H1 (cell line): Measurements from ENCODE around the gene DYRK1A. TPM values are rescaled to one million over a fixed set of nuclear protein-coding genes. Genes with fewer than 3 reads are reported as not detected.

ENCODE experiments used
- CTCF ChIA-PET: fragments of 300-600 bp; sonication (Branson Sonifier 250); formaldehyde crosslinking; loops from one replicate; lab custom pipeline; 2021; ENCODE audit not compliant: partially characterized antibody; lab: Charles Lee
- POLR2A ChIA-PET: fragments of 300-600 bp; sonication (Branson Sonifier 250); formaldehyde crosslinking; loops from one replicate; lab custom pipeline; 2021; ENCODE audit warnings: inconsistent platforms; ENCODE audit not compliant: partially characterized antibody; lab: Charles Lee
- DNase-seq, 2 experiments: peaks; one replicate each; pipeline versions ENCODE4 v3.0.0 to v3.0.0-alpha.2; 2010 to 2022; ENCODE audit warnings: low spot score in 2 of 2, low read depth in 1 of 2, mixed read lengths in 1 of 2
- FAIRE-seq: peaks from 2 replicates; lab custom pipeline; 2011; peaks lifted over from hg19 to GRCh38; lab: Jason Lieb, UNC
- H2AFZ ChIP-seq: 2 replicates; pipeline ENCODE4 v1.8.1; 2012; ENCODE audit warnings: low read length, inconsistent platforms
- H2AK5ac ChIP-seq: 2 replicates; pipeline ENCODE4 v1.6.1; 2013; ENCODE audit warnings: low read depth, low read length
- H2BK120ac ChIP-seq: replicated peaks from 2 replicates; pipeline ENCODE3; 2013; ENCODE audit warnings: low read depth, low read length, inconsistent platforms
- H2BK12ac ChIP-seq: 2 replicates; pipeline ENCODE4 v1.6.1; 2013; ENCODE audit warnings: low read depth, low read length
- H2BK15ac ChIP-seq: 2 replicates; pipeline ENCODE4 v1.6.1; 2013; ENCODE audit warnings: low read length
- H2BK20ac ChIP-seq: 2 replicates; pipeline ENCODE4 v1.6.1; 2013; ENCODE audit warnings: low read length
- H2BK5ac ChIP-seq: 2 replicates; pipeline ENCODE4 v1.6.1; 2013; ENCODE audit warnings: low read depth, low read length
- H3K14ac ChIP-seq: 2 replicates; pipeline ENCODE4 v1.6.1; 2013; ENCODE audit warnings: inconsistent platforms; ENCODE audit not compliant: insufficient read length
- H3K18ac ChIP-seq: 2 replicates; pipeline ENCODE4 v1.6.1; 2013; ENCODE audit warnings: low read length; ENCODE audit errors: extremely low read depth
- H3K23ac ChIP-seq: 2 replicates; pipeline ENCODE4 v1.6.1; 2013; ENCODE audit warnings: inconsistent platforms; ENCODE audit not compliant: insufficient read length
- H3K23me2 ChIP-seq: 2 replicates; pipeline ENCODE4 v1.6.1; 2013; ENCODE audit warnings: low read depth, low read length
- H3K27ac ChIP-seq: 2 replicates; pipeline ENCODE4 v1.6.1; 2011; ENCODE audit warnings: low read depth, low read length, inconsistent platforms
- H3K27me3 ChIP-seq, 4 experiments: replicated peaks in 1 of 4; 1 replicate in 1 of 4; 2 replicates in 3 of 4; pipeline versions ENCODE4 v1.6.1 to v1.8.1; 2011 to 2013; ENCODE audit warnings: low read length in 3 of 4, mild to moderate bottlenecking in 3 of 4, inconsistent platforms in 2 of 4, mixed read lengths in 2 of 4, moderate library complexity in 1 of 4; ENCODE audit not compliant: control insufficient read depth in 3 of 4, insufficient read depth in 3 of 4; ENCODE audit errors: extremely low read depth in 1 of 4
- H3K36me3 ChIP-seq, 4 experiments: 2 replicates each; pipeline versions ENCODE4 v1.6.1 to v1.8.1; 2011 to 2013; ENCODE audit warnings: mild to moderate bottlenecking in 4 of 4, low read length in 3 of 4, moderate library complexity in 2 of 4, control low read depth in 1 of 4, inconsistent platforms in 1 of 4; ENCODE audit not compliant: insufficient read depth in 4 of 4, control insufficient read depth in 2 of 4
- H3K4ac ChIP-seq: replicated peaks from 2 replicates; pipeline ENCODE3; 2013; ENCODE audit warnings: low read length, low read depth, mixed read lengths, inconsistent platforms; ENCODE audit not compliant: insufficient read length
- H3K4me1 ChIP-seq, 4 experiments: replicated peaks in 1 of 4; 1 replicate in 1 of 4; 2 replicates in 3 of 4; pipeline versions ENCODE4 v1.6.1 to v1.8.1; 2011 to 2013; ENCODE audit warnings: low read length in 3 of 4, inconsistent platforms in 2 of 4, mixed read lengths in 1 of 4; ENCODE audit not compliant: insufficient read depth in 4 of 4, control insufficient read depth in 3 of 4
- H3K4me2 ChIP-seq, 2 experiments: 2 replicates each; pipeline versions ENCODE4 v1.6.1 to v1.8.1; 2011 to 2013; ENCODE audit warnings: low read depth in 2 of 2, low read length in 2 of 2, control low read depth in 1 of 2, inconsistent platforms in 1 of 2, mild to moderate bottlenecking in 1 of 2; ENCODE audit not compliant: insufficient read depth in 1 of 2
- H3K4me3 ChIP-seq, 4 experiments: fragments of 200-600, 300-600 bp in 1 of 4; sonication (generic), shearing (Covaris generic), sonication (Bioruptor Twin) in 1 of 4; 2 replicates each; pipeline versions ENCODE4 v1.5.1 to v1.8.1; 2011 to 2016; ENCODE audit warnings: low read length in 4 of 4, low read depth in 3 of 4, control low read depth in 2 of 4, inconsistent platforms in 2 of 4, mild to moderate bottlenecking in 2 of 4, mixed read lengths in 1 of 4, moderate library complexity in 1 of 4; ENCODE audit not compliant: insufficient read depth in 2 of 4; ENCODE audit errors: extremely low read depth in 1 of 4
- H3K56ac ChIP-seq: replicated peaks from 2 replicates; pipeline ENCODE3; 2013; ENCODE audit warnings: low read depth, mild to moderate bottlenecking, mixed read lengths, low read length, inconsistent platforms; ENCODE audit not compliant: insufficient read length
- H3K79me1 ChIP-seq: 2 replicates; pipeline ENCODE4 v1.6.1; 2013; ENCODE audit warnings: low read depth, low read length, control low read depth
- H3K79me2 ChIP-seq, 2 experiments: 2 replicates each; pipeline versions ENCODE4 v1.6.1 to v1.8.1; 2012 to 2013; ENCODE audit warnings: low read length in 2 of 2, mild to moderate bottlenecking in 2 of 2, inconsistent platforms in 1 of 2; ENCODE audit not compliant: insufficient read depth in 2 of 2, control insufficient read depth in 1 of 2
- H3K9ac ChIP-seq, 4 experiments: replicated peaks in 1 of 4; 1 replicate in 1 of 4; 2 replicates in 3 of 4; pipeline versions ENCODE4 v1.6.1 to v1.8.1; 2011 to 2013; ENCODE audit warnings: low read depth in 3 of 4, low read length in 3 of 4, control low read depth in 2 of 4, mild to moderate bottlenecking in 2 of 4, moderate library complexity in 2 of 4, inconsistent platforms in 1 of 4; ENCODE audit errors: extremely low read depth in 1 of 4
- H3K9me3 ChIP-seq, 2 experiments: 2 replicates each; pipeline versions ENCODE4 v1.6.1 to v1.8.1; 2012 to 2013; ENCODE audit warnings: mild to moderate bottlenecking in 2 of 2, moderate library complexity in 2 of 2, control low read depth in 1 of 2, inconsistent platforms in 1 of 2, low read depth in 1 of 2, low read length in 1 of 2, mixed read lengths in 1 of 2; ENCODE audit not compliant: insufficient read depth in 2 of 2
- H4K20me1 ChIP-seq, 2 experiments: replicated peaks in 1 of 2; 2 replicates each; pipeline versions ENCODE3 to v1.8.1; 2011 to 2013; ENCODE audit warnings: inconsistent platforms in 2 of 2, low read length in 2 of 2, mild to moderate bottlenecking in 1 of 2; ENCODE audit not compliant: insufficient read depth in 2 of 2, control insufficient read depth in 1 of 2
- H4K5ac ChIP-seq: 2 replicates; pipeline ENCODE4 v1.6.1; 2013; ENCODE audit warnings: low read length, low read depth, mixed read lengths, inconsistent platforms; ENCODE audit not compliant: insufficient read length
- H4K8ac ChIP-seq: 2 replicates; pipeline ENCODE4 v1.8.0; 2013; ENCODE audit warnings: mild to moderate bottlenecking, moderate library complexity, low read length, inconsistent platforms; ENCODE audit not compliant: insufficient read depth; ENCODE audit errors: extremely low read depth
- H4K91ac ChIP-seq: replicated peaks from 2 replicates; pipeline ENCODE3; 2013; ENCODE audit warnings: low read length, mixed read lengths, inconsistent platforms; ENCODE audit not compliant: insufficient read length
- ATF3 ChIP-seq: IDR thresholded peaks from 2 replicates; pipeline ENCODE4 v1.6.1; 2011; ENCODE audit warnings: low read depth, mild to moderate bottlenecking, low read length; ENCODE audit not compliant: insufficient read depth
- BRCA1 ChIP-seq: IDR thresholded peaks from 2 replicates; pipeline ENCODE4 v1.6.1; 2012; ENCODE audit warnings: low read depth, low read length, improper control_type of control experiment
- CEBPB ChIP-seq: IDR thresholded peaks from 2 replicates; pipeline ENCODE4 v1.6.1; 2012; ENCODE audit warnings: low read depth, low read length
- CREB1 ChIP-seq: IDR thresholded peaks from 2 replicates; pipeline ENCODE4 v1.6.1; 2012; ENCODE audit warnings: inconsistent platforms
- EGR1 ChIP-seq: IDR thresholded peaks from 2 replicates; pipeline ENCODE4 v1.6.1; 2011; ENCODE audit warnings: low read depth, low read length, borderline replicate concordance
- JUN ChIP-seq: IDR thresholded peaks from 2 replicates; pipeline ENCODE4 v1.6.1; 2011; ENCODE audit warnings: low read depth, mild to moderate bottlenecking, improper control_type of control experiment, low read length
- MAFK ChIP-seq: IDR thresholded peaks from 2 replicates; pipeline ENCODE4 v1.6.1; 2012; ENCODE audit warnings: low read depth, mild to moderate bottlenecking, improper control_type of control experiment, low read length
- SP2 ChIP-seq: IDR thresholded peaks from 2 replicates; pipeline ENCODE4 v1.6.1; 2012; ENCODE audit warnings: mild to moderate bottlenecking, low read length, inconsistent platforms
- whole genome bisulfite sequencing, 2 experiments: shearing (Covaris generic) in 1 of 2; methylation state at CpG; one replicate each; pipeline versions ENCODE4 v1.1.6 to v1.1.7; 2013 to 2015; ENCODE audit warnings: low lambda C conversion rate in 2 of 2, mixed read lengths in 2 of 2, inconsistent platforms in 1 of 2, low coverage in 1 of 2, missing lambda C conversion rate in 1 of 2; ENCODE audit not compliant: insufficient replicate concordance in 2 of 2, insufficient coverage in 1 of 2, insufficient read length in 1 of 2; ENCODE audit errors: extremely low coverage in 1 of 2, missing lambda C conversion rate in 1 of 2; 5-methylcytosine and 5-hydroxymethylcytosine counted together
- polyA plus RNA-seq, 7 experiments: library from polyadenylated mRNA; depleted of rRNA in 3 of 7; stranded (reverse) in 5 of 7; unstranded in 2 of 7; fragments of >200 nt in 5 of 7; fragments of 200-250 nt in 2 of 7; gene quantifications; 1 replicate in 5 of 7; 2 replicates in 1 of 7; 4 replicates in 1 of 7; pipeline versions ENCODE4 v1.2.1 to v1.2.3, GENCODE V29; 2011 to 2013; ENCODE audit warnings: missing spikeins in 2 of 7, mixed read lengths in 2 of 7
- total RNA-seq: library from RNA; stranded (reverse); fragmentation: NEBNext Ultra II Directional; extraction: Animal tissue kit (Norgen Biotek cat#: 25700); gene quantifications from 2 replicates; pipeline ENCODE4 v1.2.1, GENCODE V29; 2021

The DYRK1A gene
- total and polyA plus RNA-seq, 2 of the 8 experiments (the other 6 are each of a cell fraction or from before 2014, with no cell fraction given) = 61.1 to 62.2 TPM

GRCh38 chr21:37447288-37447936 lies 80.8 kb downstream of the DYRK1A start:
- FAIRE-seq (no peak), DNase-seq (no peak)
- H3K56ac ChIP-seq = no peak overlapping the region
- H3K79me1 ChIP-seq = peaks cover 6% of the 10 kb centered on the region; the same call in 1 of the 2 replicates
- no peaks in the 10 kb centered on the region for H3K9me3 ChIP-seq
- H3K79me2 ChIP-seq = peaks cover 27 to 99% of the 10 kb centered on the region in 2 experiments
- no peak overlapping the region for H2BK120ac ChIP-seq
- H4K20me1 ChIP-seq = peaks cover 35 to 40% of the 10 kb centered on the region in 2 experiments
- no peak overlapping the region for H2BK20ac ChIP-seq
- CTCF ChIA-PET = interaction anchor here (0.9 to 1.3 kb wide), 3 partner anchors 13 to 196 kb away, joined by 3 to 4 read pairs (median 3); no protein-coding TSS in a partner anchor
- H4K5ac ChIP-seq = no peak overlapping the region
- no peak overlapping the region for H3K23ac ChIP-seq
- no peak overlapping the region for H4K8ac ChIP-seq
- H3K36me3 ChIP-seq = peaks cover 0 to 4% (median 0%) of the 10 kb centered on the region in 4 experiments; a peak in 2 of 8 replicates
- POLR2A ChIA-PET = interaction anchor here (1.9 to 3.6 kb wide), 3 partner anchors 11 to 79 kb away, joined by 4 to 12 read pairs (median 9); no protein-coding TSS in a partner anchor
- H3K27ac ChIP-seq = no peak overlapping the region; the same call in 1 of the 2 replicates
- H3K4me2 ChIP-seq = peak overlapping the region in 1 of 2 experiments; percentile 46; a peak in 1 of 4 replicates
- H3K9ac ChIP-seq = no peak overlapping the region
- no peak overlapping the region for H2BK15ac ChIP-seq
- H2AFZ ChIP-seq = no peak overlapping the region
- no peak overlapping the region for H2BK12ac ChIP-seq
- no peak overlapping the region for H3K18ac ChIP-seq
- H3K4ac ChIP-seq = no peak overlapping the region
- H2BK5ac ChIP-seq = no peak overlapping the region
- H3K14ac ChIP-seq = no peak overlapping the region
- no peak overlapping the region for H3K4me3 ChIP-seq
- H3K4me1 ChIP-seq = peaks cover 2 to 23% (median 10%) of the 10 kb centered on the region in 4 experiments; a peak in 6 of 7 replicates
- H3K27me3 ChIP-seq = no peaks in the 10 kb centered on the region
- no peak overlapping the region for H4K91ac ChIP-seq
- no peak overlapping the region for H2AK5ac ChIP-seq
- H3K23me2 ChIP-seq = no peaks in the 10 kb centered on the region
- 88% methylated on average over 7 of the region's 7 CpGs; no CpG with 5 or more reads in 1 of the 2 experiments for WGBS, 2 experiments
- TF ChIP-seq SP2 = no peak
- no peak for TF ChIP-seq JUN
- no peak for TF ChIP-seq ATF3
- TF ChIP-seq MAFK = no peak
- TF ChIP-seq BRCA1 = no peak
- TF ChIP-seq EGR1 = no peak
- TF ChIP-seq CEBPB = no peak
- TF ChIP-seq CREB1 = no peak
